GM19438 (cell line): ENCODE measurements around the gene XPNPEP1.

Experiments used
- ATAC-seq: cut with Tn5 transposase; IDR thresholded peaks from one replicate; pipeline ENCODE4 v1.9.1; 2021; ENCODE audit warnings: low read depth; ENCODE audit not compliant: unreplicated experiment

The XPNPEP1 gene

DNA sequence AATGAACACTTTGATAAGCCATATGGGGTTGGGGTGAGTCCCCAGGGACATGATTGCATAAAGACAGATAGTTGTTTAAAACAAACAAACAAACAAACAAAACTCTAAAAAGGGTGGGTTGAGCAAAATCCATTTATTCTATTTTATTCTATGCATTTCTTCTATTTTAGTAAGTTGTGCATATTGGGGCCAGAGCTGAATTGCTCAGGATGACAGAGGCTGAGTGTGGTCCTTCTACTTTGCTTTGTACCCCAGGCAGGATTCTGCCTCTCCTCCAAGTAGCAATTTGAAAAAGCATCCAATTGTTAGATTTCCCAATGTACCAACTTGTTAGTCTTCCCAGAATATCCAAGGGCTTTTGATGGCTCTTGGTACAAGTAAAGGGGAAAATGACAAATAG lies 29.2 kb upstream of the XPNPEP1 start:
- ATAC-seq, result no peak

DNA sequence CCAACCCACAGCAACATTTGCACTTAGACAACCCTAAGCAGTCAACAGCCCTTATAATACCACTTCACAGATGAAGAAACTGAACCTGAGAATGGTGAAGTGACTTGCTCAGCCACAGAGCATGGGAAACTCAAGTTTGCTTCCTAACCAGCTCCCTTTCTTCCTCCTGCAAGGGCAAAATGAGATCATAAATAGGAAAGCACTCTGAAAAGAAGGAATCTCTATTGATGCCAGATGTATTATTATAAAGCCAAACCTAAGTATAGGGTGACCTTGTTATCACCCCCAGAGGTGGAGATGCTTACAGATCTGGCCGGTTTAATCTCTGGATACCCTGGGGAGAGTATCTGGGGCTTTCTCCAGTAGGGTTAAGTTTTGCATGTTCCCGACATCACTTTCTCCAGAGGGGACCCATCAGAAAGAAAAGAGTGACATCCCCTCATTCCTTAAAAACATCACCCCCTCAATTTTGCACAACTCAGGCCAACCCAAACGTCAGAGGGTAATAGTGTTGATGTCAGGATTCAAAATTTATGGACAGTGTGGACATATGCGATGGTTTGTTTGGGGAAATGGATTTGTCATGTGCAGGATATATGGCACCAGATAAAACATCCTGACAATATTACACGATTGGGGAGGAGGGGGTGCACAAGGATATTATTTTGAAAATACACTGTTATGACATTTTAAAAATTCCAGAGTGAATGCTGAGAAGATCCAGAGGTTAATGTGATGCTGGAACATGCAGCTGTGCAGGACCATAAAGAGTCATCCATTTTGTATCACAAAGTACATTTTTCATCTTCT lies 24.0 kb upstream of the XPNPEP1 start:
- ATAC-seq, result no peak

DNA sequence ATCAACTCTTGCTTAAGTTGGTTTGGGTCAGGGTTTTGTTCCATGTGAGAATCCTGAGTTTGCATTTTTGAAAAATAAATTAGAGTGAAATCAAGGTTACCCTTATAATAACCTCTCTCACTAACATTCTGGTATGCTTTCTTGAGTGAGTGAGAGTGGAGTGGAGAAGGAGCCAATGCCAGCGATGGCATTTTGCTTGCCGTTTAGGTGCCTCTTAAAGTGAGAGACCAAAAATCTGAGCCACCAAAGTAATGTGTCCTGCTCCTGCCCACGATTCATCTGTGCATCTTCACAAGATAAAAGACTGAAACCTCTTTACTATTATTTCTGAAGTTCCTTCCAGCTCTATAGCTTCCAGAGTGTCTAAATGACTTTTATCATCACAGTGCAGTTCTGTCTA lies 23.4 kb upstream of the XPNPEP1 start:
- ATAC-seq, result no peak

DNA sequence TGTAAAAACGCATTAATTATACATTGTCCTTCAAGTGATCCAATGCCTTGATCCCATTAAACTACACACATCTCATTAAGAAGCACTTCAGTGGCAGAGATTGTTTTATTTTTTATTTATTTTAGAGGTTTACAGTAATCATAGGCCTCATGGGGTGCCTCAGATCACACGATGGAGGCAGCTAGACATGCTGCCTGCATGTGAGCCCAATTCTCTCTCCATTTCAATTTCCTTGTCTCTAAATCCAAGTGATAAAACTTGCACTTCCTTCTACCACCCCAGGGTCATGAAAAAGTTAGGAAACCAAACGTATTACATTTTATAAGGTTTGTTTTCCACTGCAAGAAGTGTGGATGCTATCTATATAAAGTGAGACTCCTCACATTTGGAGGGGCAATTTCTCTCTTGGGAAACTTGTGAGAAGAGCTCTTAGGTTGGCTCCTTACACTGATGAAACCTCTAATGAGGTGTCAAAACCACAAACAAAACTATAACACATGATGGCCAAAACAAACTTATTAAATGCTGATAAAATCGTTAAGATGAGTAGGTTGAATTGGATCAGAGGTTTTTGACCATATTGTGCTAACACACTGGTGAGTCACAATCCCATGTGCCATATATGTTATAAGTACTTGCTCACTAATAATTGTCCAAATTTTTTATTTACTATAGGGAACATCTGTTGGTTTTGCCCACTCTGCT lies 22.3 kb upstream of the XPNPEP1 start:
- ATAC-seq, result no peak

DNA sequence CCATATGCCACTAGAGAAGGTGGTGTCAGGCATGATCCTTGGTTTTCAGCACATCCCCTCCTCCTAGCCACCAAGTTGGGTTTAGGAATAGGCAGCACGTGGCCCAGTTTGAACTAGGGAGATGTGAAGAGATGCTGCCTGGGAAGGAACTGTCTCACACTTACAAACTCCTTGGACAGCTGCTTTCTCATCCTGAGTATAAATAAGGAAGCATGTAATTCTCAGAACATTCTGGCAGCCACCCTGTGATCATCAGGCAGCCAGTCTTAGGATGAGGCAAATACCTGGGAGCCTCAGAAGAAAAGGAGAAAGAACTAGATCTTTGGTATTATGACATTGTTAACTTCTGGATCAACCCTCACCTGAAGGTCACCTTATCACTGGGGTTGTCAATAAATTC lies 21.3 kb upstream of the XPNPEP1 start:
- ATAC-seq, result no peak

DNA sequence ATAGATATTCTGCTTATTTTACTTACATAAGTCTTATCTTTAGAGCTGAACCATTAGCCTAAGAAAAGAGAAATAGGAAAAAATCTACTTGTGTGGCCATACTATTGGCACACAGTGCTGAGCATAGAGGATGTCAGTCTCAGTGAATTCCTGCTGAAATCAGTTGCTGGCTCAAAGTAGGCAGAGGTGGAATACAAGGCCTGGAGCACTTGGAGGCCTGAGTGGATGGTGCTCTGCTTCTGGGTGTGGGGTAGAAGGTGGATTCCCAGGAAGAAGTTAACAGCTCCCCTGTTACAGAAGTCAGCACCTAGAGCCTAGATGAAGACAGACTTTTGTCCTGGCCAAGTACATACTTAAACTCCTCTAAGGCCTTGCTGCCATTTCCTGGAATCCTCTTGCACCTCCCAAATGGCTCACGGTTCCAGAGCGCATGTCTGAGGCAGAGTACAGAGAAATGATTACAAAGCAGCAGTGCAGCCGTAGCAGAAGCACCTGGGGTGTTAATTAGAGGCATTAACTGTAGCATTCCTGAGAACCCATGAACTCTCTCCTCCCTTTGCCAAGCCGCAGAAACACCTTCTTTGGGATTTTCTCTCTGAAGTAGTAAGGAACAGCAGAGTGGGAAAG lies 18.0 kb upstream of the XPNPEP1 start:
- ATAC-seq, result no peak

DNA sequence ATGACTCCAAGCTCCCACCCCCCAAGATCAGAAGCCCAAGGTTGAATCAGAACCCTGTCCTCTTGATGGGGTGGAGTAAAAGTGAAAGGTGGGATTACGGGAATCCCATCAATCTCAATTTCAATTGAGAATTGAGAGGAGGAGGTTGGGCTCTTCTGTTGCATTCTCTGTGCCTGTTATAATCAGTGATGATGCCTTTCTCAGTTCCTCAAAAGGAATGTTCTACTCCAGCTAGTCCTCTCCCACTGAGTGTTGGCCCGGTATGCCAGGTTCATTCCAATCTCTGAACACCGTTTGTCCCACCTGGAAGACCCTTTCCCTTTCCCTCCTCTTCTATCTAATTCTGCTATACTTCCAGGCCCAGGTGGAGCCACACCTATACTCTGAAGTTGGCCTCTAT lies 17.2 kb upstream of the XPNPEP1 start:
- ATAC-seq, result no peak

DNA sequence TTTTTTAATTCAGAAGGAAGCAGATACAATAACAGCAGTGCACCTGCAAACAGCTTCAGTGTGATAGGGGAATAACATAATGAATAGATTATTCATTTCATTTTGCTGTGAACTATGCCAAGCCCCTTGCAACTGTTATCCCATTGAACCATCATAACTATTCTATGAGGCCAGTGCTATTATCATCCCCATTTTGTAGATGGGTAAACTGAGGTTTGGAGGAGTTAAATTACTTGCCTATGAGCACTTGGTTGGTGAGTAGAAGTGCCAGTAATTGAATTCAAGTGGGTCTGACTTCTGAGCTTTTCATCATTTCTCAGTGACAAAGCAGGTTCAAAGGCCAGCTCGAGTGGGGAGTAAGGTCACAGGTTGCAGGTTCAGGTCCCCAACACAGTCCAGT lies 16.8 kb upstream of the XPNPEP1 start:
- ATAC-seq, result no peak

DNA sequence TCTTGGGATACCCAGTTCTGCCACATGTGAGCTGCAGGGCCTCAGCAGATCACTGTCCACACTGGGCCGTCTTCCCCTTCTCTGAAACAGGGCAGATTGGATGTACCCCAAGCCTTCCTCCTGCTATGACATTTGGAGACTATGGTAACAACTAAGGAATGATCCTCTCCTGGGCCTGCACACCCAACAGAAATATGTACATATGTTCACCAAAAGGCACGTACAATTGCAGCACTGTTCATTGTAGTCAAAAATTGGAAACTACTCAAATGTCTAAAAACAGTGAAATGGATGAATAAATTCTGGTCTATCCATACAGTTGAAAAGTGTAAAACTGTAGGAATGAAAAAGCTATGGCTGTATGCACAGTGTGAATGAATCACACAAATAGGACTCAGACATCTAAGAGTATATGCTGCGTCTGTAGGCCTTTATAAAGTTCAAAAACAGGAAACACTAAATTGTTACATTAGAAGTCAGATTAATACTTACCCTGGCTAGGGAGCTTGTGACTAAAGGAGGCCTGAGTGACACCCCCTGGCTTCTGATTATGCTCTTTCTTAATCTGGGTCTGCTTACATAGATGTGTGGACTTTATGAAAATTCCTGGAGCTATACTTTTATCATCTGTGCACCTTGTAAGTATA lies 16.1 kb upstream of the XPNPEP1 start:
- ATAC-seq, result no peak

DNA sequence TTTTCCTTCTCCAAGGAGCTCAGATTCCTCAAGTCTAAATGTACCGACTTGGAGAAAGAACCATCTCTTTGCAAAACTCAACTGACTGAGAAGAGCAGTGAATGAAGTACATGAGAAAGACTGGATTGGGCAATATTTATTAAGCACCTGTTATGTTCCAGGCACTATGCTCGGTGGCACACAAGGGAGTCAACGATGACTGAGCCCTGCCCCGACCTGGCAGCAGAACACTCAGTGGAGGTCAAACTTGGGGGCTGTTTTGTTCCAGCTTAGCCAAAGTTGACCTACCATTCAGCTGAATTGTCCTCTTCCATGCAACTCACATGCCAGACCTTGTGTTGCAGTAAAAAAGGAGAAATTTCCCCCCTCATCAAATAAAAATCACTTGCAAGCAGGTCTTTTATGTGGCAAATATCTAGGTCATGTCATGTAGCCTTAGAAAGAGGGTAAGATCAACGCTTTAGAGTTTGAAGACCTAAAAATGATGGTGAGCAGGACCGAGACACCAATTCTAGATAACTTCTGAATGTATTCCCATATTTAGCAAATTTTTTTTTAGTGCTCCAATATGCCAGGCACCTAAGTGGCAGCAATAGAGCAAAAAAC lies 14.3 kb upstream of the XPNPEP1 start:
- ATAC-seq, result no peak

DNA sequence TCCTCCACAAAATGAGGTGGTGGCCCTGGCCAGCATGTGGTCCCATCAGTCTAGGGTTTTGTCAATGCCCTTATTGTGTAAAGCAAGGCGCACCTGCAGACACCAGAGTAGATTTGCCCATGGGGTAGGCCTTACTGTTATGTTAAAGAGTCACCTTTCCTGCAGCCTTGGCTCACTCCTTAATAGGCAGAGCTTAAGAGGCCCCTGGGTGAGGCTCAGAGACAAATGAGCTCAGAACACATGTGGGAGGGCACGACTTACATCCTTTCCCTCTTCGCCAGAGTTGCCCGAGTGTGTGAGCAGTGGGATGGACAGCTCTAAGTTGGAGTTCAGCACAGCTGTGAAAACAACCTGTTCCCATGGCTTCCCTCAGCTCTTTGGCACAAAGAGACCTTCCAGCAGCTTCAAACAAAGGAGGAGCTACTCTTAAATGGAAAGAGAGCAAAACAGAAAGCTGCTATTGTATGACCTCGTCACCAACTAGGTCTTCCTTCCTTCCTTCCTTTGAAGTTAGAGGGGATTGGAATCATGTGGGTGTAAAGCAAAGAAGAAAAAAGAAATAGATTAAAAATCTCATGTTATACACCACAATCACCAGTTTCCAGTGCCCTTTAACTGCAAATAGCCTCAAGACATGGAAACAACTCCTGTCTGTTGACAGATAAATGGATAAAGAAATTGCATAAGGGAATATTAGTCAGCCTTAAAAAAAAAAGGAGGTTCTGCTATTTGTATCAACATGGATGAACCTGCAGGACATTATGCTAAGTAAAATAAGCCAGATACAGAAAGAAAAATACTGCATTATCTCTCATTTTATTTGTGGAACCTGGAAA lies 11.9 kb upstream of the XPNPEP1 start:
- ATAC-seq, result no peak

DNA sequence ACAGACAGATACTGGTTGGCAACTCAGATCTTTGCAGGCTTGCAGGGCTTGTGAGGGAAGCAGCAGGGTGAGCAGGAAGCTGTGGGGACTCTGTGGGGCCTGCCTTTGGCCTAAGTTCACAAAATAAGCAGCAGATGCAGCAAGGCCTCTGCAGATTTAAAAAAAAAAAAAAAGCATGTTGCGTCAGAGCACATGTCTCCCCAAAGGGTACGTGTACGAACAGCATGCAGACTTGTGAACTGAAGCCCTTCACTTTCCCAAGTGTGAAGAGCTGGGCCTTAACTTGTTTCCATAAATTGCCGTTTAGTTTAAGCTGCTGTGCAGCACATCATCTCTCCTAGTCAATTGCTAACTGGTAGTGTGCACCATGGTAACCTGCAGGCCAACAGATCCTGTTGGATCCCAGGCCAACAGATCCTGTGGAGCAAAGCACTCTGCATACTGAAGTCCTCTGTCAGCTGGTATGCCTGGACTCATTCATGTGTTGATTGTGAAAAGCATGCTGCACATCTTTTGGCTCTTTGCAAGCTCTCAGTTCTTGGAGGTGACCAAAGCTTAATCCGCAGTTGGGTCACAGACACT lies 10.8 kb upstream of the XPNPEP1 start:
- ATAC-seq, result no peak

DNA sequence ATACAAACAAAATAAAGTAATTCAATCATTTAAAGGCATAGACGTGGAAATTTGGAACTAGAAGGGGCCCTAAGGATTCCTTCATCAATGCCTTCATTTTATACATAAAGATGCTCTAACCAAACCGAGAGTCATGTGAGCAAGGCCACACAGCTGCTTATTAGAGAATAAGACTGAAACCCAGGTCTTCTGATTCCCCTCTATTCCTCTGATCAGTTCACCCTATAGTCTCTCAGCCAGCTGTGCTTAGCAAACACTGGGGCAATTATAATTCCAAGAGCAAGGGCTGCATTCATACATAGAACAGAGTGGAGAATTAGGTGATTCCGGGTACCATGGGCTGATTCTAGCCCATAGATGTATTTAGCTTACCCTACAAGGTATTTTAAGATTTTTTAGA lies 9.7 kb upstream of the XPNPEP1 start:
- ATAC-seq, result no peak

DNA sequence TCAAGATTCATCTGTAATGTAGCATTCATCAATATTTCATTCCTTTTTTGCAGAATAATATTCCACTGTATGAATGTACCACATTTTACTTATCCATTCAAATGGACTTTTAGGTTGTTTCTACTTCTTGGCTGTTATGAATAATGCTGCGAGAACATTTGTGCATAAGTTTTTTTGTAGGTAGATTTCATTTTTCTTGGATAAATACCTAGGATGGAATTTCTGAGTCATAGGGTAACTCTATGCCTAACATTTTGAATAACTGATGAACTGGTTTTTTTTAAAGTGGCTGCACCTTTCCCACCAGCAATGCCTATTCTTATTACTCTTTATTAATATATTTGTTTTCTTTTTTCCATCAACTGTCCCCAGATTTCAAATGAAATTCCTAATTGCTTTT lies 9.1 kb upstream of the XPNPEP1 start:
- no peak for ATAC-seq

DNA sequence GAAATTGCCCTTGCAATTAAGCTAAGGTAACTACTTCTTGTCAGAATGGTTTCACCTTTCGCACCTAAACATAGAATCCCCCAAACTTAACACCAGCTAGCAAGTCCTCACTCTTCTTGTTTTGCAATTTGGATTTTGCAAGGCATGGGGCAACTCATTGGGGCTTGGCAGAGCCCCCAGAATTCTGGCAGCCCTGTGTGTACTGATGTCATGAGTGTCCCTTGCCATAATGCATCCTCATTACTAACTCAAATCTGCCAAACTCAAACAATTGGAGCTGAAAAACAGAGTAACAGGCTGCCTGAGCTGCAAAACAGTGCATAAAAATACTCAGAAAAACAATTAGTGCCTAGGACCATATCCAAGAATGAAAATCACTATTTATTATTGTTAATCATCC lies 7.9 kb upstream of the XPNPEP1 start:
- ATAC-seq, result no peak

DNA sequence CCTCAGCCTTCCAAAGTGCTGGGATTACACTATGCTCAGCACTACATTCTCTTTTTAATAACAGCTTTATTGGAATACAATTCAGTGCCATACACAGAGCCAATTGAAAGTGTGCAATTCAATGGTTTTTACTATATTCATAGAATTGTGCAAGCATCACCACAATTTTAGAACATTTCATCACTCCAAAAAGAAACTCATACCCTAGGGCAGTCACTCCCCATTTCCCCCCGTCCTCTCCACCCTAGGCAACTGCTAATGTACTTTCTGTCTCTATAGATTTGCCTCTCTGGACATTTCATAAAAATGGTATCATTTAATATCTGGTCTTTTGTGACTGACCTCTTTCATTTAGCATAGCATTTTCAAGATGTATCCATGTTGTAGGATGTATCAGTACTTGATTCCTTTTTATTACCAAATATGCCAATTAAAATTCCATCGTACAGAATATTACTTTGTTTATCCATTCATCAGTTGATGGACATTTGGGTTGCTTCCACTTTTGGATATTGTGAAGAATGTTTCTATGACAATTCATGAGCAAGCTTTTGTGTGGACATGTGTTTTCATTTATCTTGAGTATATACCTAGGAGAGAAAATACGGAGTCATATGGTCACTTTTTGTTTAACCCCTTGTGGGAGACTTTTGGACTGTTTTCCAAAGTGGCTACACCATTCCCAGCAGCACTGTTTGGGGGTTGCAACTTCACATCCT lies 6.3 kb upstream of the XPNPEP1 start:
- no peak for ATAC-seq

DNA sequence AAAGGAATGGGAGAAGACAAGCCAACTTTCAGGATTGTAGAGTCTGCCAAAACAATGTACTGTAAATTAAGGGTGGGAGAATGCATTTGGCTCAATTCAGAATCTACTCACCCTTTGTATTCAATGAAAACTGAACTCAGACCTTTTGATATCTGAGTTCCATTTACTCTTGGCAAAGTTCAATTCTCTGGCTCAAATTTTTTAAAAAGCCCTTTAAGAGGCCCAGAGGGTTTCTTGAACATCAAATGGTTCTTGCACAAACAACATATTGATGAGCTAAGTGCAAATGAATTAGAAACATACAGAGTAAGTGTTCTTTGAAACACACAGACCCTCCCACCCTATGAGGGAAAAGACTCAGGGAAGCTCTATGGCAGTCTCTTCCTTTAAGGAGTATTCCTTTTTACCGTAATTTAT lies 5.2 kb upstream of the XPNPEP1 start:
- no peak for ATAC-seq

DNA sequence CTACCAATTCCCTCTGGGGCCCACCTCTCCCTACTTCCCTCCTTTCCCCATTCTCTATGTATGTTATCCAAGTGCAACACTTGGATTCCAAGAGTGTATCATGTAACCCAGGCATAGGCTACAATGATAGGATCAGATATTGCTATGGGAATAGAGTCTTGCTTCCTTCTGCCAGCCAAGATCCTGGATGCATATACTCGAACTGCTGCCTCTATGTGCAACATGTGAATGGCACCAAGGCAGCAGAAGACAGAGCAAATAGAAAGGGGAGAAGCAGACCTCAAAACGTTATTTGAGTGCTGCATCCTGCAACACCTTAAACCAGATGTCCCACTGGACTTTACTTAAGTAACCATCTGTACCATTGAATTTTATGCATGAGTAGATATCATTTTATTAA lies 3.5 kb upstream of the XPNPEP1 start:
- no peak for ATAC-seq
